B cell (primary cell): ENCODE data around the gene AMDHD2. TPM values are rescaled to one million over a fixed set of nuclear protein-coding genes. Genes with fewer than 3 reads are reported as not detected.

ENCODE experiments used
- ATAC-seq: fragments of 200-7000 bp; cut with Tn5 transposase; one replicate; pipeline ENCODE4 v1.10.0; 2021; ENCODE audit warnings: low read depth, mild to moderate bottlenecking, moderate number of reproducible peaks, moderate library complexity
- CTCF ChIA-PET: fragments of 350-600 bp; sonication (Branson Sonifier 250); formaldehyde crosslinking; loops from one replicate; lab custom pipeline; 2021; ENCODE audit warnings: antibody characterized with exemption, inconsistent platforms; lab: Charles Lee
- POLR2A ChIA-PET: fragments of 350-600 bp; sonication (Branson Sonifier 250); formaldehyde crosslinking; loops from one replicate; lab custom pipeline; 2021; ENCODE audit warnings: antibody characterized with exemption; lab: Charles Lee
- DNase-seq: peaks from one replicate; pipeline ENCODE4 v3.0.0; 2013
- H2AFZ ChIP-seq: 2 replicates; pipeline ENCODE4 v1.6.1; 2012; ENCODE audit warnings: mild to moderate bottlenecking, low read depth, low read length; ENCODE audit not compliant: insufficient read depth, poor library complexity, severe bottlenecking
- H3K27ac ChIP-seq, 2 donors: 1 replicate in 1 of 2; 2 replicates in 1 of 2; pipeline ENCODE4 v1.5.1; 2012 to 2013; ENCODE audit warnings: low read length in 2 of 2, mild to moderate bottlenecking in 2 of 2, moderate library complexity in 1 of 2
- H3K27me3 ChIP-seq, 4 experiments: fragments of 200-600 bp in 1 of 4; sonication (generic) in 1 of 4; replicated peaks in 1 of 4; 1 replicate in 2 of 4; 2 replicates in 2 of 4; pipeline versions ENCODE4 v1.6.1 to v1.7.0; 2013 to 2016; ENCODE audit warnings: low read length in 3 of 4, mild to moderate bottlenecking in 2 of 4, mixed read lengths in 1 of 4, moderate library complexity in 1 of 4; ENCODE audit not compliant: insufficient read depth in 4 of 4, control insufficient read depth in 3 of 4; ENCODE audit errors: control extremely low read depth in 1 of 4
- H3K36me3 ChIP-seq, 2 experiments: replicated peaks in 1 of 2; 1 replicate in 1 of 2; 2 replicates in 1 of 2; pipeline versions ENCODE4 v1.6.1 to v1.7.1; 2013; ENCODE audit warnings: low read length in 1 of 2; ENCODE audit not compliant: insufficient read depth in 2 of 2, control insufficient read depth in 1 of 2; ENCODE audit errors: control extremely low read depth in 1 of 2, extremely low read depth in 1 of 2
- H3K4me1 ChIP-seq, 2 donors: fragments of 200-600 bp in 1 of 2; sonication (generic) in 1 of 2; 1 replicate in 1 of 2; 2 replicates in 1 of 2; pipeline versions ENCODE4 v1.5.1 to v1.6.1; 2013 to 2017; ENCODE audit warnings: low read length in 2 of 2; ENCODE audit not compliant: control insufficient read depth in 2 of 2, insufficient read depth in 2 of 2
- H3K4me2 ChIP-seq: replicated peaks from 2 replicates; pipeline ENCODE3; 2012; ENCODE audit warnings: mild to moderate bottlenecking, low read depth, low read length; ENCODE audit not compliant: poor library complexity, severe bottlenecking
- H3K4me3 ChIP-seq, 5 experiments: fragments of 200-600 bp in 1 of 5; sonication (generic) in 1 of 5; 1 replicate in 3 of 5; 2 replicates in 2 of 5; pipeline versions ENCODE4 v1.5.1 to v1.7.0; 2011 to 2016; ENCODE audit warnings: low read length in 4 of 5, mild to moderate bottlenecking in 4 of 5, low read depth in 2 of 5, control low read depth in 1 of 5, moderate library complexity in 1 of 5; ENCODE audit not compliant: insufficient read depth in 1 of 5; ENCODE audit errors: control extremely low read depth in 1 of 5, extremely low read depth in 1 of 5
- H3K79me2 ChIP-seq: fragments of 200-600 bp; sonication (generic); one replicate; pipeline ENCODE4 v1.6.0; 2016; ENCODE audit warnings: low read length; ENCODE audit not compliant: control insufficient read depth, insufficient read depth
- H3K9ac ChIP-seq: fragments of 200-600 bp; sonication (generic); 2 replicates; pipeline ENCODE4 v1.6.1; 2017; ENCODE audit warnings: mild to moderate bottlenecking, low read length, moderate library complexity
- H3K9me3 ChIP-seq, 3 donors: one replicate each; pipeline versions ENCODE4 v1.6.1 to v1.7.1; 2013; ENCODE audit warnings: low read length in 2 of 3; ENCODE audit not compliant: control insufficient read depth in 2 of 3, insufficient read depth in 1 of 3; ENCODE audit errors: control extremely low read depth in 1 of 3
- H4K20me1 ChIP-seq: 2 replicates; pipeline ENCODE4 v1.6.0; 2012; ENCODE audit warnings: mild to moderate bottlenecking, low read length; ENCODE audit not compliant: insufficient read depth, control insufficient read depth, poor library complexity, severe bottlenecking
- H3K27ac Mint-ChIP-seq: one replicate; pipeline ENCODE4 v1.8.0; 2021; ENCODE audit warnings: mixed read lengths
- H3K27me3 Mint-ChIP-seq: one replicate; pipeline ENCODE4 v1.8.0; 2021; ENCODE audit warnings: mixed read lengths
- H3K4me1 Mint-ChIP-seq: one replicate; pipeline ENCODE4 v1.8.0; 2021; ENCODE audit warnings: mixed read lengths
- H3K4me3 Mint-ChIP-seq: one replicate; pipeline ENCODE4 v1.8.0; 2021; ENCODE audit warnings: mixed read lengths
- H3K9me3 Mint-ChIP-seq: one replicate; pipeline ENCODE4 v1.8.0; 2022; ENCODE audit warnings: mixed read lengths; ENCODE audit not compliant: insufficient read depth
- EZH2 ChIP-seq: IDR thresholded peaks from 2 replicates; pipeline ENCODE4 v1.6.1; 2012; ENCODE audit warnings: borderline replicate concordance, low read depth, mild to moderate bottlenecking, moderate library complexity, low read length; ENCODE audit not compliant: insufficient read depth, poor library complexity, severe bottlenecking
- WGBS: methylation state at CpG from one replicate; pipeline ENCODE4 v1.1.5; 2013; ENCODE audit warnings: missing lambda C conversion rate; ENCODE audit not compliant: insufficient coverage; 5-methylcytosine and 5-hydroxymethylcytosine counted together
- intact Hi-C: fragments of 100-400 bp; cut with micrococcal nuclease; formaldehyde crosslinking; loops from one replicate; pipeline ENCODE4 v1.10.0; 2022
- polyA plus RNA-seq: library from polyadenylated mRNA; depleted of rRNA; stranded (reverse); fragments of >200 nt; gene quantifications from 2 replicates; pipeline ENCODE4 v1.2.3, GENCODE V29; 2012
- total RNA-seq, 2 donors: library from RNA; stranded (reverse); fragments of 120-200 nt in 1 of 2; gene quantifications; 1 replicate in 1 of 2; 2 replicates in 1 of 2; pipeline versions ENCODE4 v1.2.3 to v1.2.4, GENCODE V29; 2013 to 2022
- TF ChIP-seq, protein P1 (sequence below): fragments of 200-600 bp; IDR thresholded peaks from one replicate; pipeline ENCODE4 v1.8.0; 2022; ENCODE audit warnings: antibody characterized with exemption, mild to moderate bottlenecking

The AMDHD2 gene
- total and polyA plus RNA-seq, 2 donors (not counting 1 experiment from before 2014, with no cell fraction given) = 133 to 209 TPM

DNA sequence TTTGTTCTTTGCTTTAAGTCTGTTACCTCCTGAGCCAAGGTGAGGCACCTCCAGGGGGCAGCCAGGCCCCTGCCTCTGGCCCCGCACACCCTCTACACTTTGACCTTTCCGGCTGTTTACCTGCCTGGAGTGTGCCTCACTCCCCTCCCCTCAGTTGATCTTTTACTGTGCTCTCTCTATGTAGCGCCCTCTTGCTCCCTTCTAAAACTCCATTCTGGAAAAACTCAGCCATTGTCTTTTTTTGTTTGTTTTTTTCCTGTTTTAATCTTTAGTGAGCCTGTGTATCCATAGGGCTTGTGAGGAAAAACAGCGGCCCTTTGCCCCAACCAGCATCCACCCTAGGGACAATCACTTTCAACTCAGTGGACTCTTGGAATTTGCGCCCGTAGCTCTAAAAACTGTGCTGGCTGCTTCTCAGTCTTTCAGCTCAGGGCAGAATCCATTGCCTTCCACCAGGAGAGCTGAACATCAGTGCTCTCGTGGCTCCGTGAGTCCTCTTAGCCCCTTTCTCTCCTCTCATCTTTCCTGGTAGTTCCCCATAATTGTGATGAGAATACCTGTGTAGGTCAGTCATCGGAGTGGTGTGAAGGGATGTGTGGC is 4.3 kb downstream of the AMDHD2 start:
- Mint-ChIP-seq H3K4me3 (no peak overlapping the region), H3K27me3 (no peaks in the 10 kb centered on the region), H3K9me3 (no peaks in the 10 kb centered on the region), H3K27ac (peak overlapping the region; percentile 47), H3K4me1 (peaks cover 29% of the 10 kb centered on the region)
- 98% methylated on average over 6 of the region's 9 CpGs for WGBS
- Histone ChIP-seq H4K20me1 (peaks cover 25% of the 10 kb centered on the region), H3K4me2 (no peak overlapping the region), H3K4me3 (no peak overlapping the region), H3K27ac (no peak overlapping the region), H3K79me2 (peaks cover 76% of the 10 kb centered on the region), H2AFZ (no peak overlapping the region), H3K4me1 (peaks cover 12 to 17% of the 10 kb centered on the region in 2 donors), H3K27me3 (no peaks in the 10 kb centered on the region), H3K9me3 (peaks cover 0 to 3% (median 0%) of the 10 kb centered on the region in 3 donors), H3K9ac (no peak overlapping the region), H3K36me3 (peaks cover 0 to 67% of the 10 kb centered on the region in 2 experiments)
- no peak for ATAC-seq
- DNase-seq = no peak
- intact Hi-C loops = no loop called here
- CTCF ChIA-PET = no interaction called here
- no peak for TF ChIP-seq EZH2
- TF ChIP-seq, protein P1, sequence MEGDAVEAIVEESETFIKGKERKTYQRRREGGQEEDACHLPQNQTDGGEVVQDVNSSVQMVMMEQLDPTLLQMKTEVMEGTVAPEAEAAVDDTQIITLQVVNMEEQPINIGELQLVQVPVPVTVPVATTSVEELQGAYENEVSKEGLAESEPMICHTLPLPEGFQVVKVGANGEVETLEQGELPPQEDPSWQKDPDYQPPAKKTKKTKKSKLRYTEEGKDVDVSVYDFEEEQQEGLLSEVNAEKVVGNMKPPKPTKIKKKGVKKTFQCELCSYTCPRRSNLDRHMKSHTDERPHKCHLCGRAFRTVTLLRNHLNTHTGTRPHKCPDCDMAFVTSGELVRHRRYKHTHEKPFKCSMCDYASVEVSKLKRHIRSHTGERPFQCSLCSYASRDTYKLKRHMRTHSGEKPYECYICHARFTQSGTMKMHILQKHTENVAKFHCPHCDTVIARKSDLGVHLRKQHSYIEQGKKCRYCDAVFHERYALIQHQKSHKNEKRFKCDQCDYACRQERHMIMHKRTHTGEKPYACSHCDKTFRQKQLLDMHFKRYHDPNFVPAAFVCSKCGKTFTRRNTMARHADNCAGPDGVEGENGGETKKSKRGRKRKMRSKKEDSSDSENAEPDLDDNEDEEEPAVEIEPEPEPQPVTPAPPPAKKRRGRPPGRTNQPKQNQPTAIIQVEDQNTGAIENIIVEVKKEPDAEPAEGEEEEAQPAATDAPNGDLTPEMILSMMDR = no peak
- POLR2A ChIA-PET = no interaction called here

DNA sequence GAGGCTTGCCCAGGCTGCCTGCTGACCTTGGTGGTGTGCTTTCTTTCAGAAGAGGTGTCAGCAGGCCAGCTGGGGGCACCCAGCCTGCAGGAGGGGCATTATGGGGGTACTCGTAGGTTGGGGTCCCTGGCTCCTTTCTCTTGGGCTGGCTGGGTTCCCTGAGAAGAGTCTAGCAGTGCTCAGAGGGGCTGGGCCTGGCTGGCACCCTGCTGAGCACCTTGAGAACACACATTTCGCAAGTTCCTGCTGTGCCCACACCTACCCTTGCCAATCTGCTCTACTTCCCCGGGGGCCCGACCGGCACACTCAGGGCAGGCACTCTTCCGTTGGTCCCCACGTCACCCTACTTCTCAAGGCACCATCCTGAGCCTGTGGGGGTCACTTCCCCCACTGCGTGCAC is 6.0 kb downstream of the AMDHD2 start:
- no peak for DNase-seq
- ChIA-PET POLR2A (no interaction called here), CTCF (no interaction called here)
- Mint-ChIP-seq H3K9me3 (no peaks in the 10 kb centered on the region), H3K27me3 (no peaks in the 10 kb centered on the region), H3K27ac (no peak overlapping the region), H3K4me1 (peaks cover 19% of the 10 kb centered on the region), H3K4me3 (no peak overlapping the region)
- Histone ChIP-seq H3K4me2 (no peak overlapping the region), H3K36me3 (peaks cover 0 to 70% of the 10 kb centered on the region in 2 experiments), H3K4me1 (peaks cover 7 to 9% of the 10 kb centered on the region in 2 donors), H3K9ac (no peak overlapping the region), H2AFZ (no peak overlapping the region), H3K27me3 (no peaks in the 10 kb centered on the region), H3K4me3 (no peak overlapping the region), H3K9me3 (peaks cover 0 to 1% (median 0%) of the 10 kb centered on the region in 3 donors), H3K79me2 (peaks cover 78% of the 10 kb centered on the region), H4K20me1 (peaks cover 18% of the 10 kb centered on the region), H3K27ac (no peak overlapping the region)
- WGBS = 87% methylated on average over 7 of the region's 8 CpGs
- TF ChIP-seq, protein P1 = no peak
- TF ChIP-seq EZH2 = no peak
- no peak for ATAC-seq
- intact Hi-C loops = no loop called here
